Right lobe of liver (tissue), 6 donors: ENCODE measurements around the gene SAPCD1. TPM values are rescaled to one million over a fixed set of nuclear protein-coding genes. Genes with fewer than 3 reads are reported as not detected.

Source experiments
- ATAC-seq, 4 donors: fragments of 200-7000 bp; cut with Tn5 transposase; one replicate each; pipeline ENCODE4 v1.9.1; 2020; ENCODE audit warnings: mild to moderate bottlenecking in 4 of 4, moderate library complexity in 4 of 4
- DNase-seq, 3 donors: peaks; one replicate each; pipeline ENCODE4 v3.0.0-alpha.2; 2020
- H3K27ac ChIP-seq, 3 donors: fragments of 200-600 bp; one replicate each; pipeline ENCODE4 v1.8.0; 2022
- H3K27me3 ChIP-seq, 2 donors: fragments of 200-600 bp; one replicate each; pipeline ENCODE4 v1.8.0; 2022
- H3K36me3 ChIP-seq, 4 donors: fragments of 200-600 bp; sonication (generic) in 1 of 4; one replicate each; pipeline versions ENCODE4 v1.5.1 to v1.8.0; 2017 to 2022; ENCODE audit warnings: control low read depth in 1 of 4
- H3K4me1 ChIP-seq, 4 donors: fragments of 200-600 bp; sonication (generic) in 1 of 4; one replicate each; pipeline versions ENCODE4 v1.5.1 to v1.8.0; 2017 to 2022; ENCODE audit warnings: control low read depth in 1 of 4
- H3K4me3 ChIP-seq, 3 donors: fragments of 200-600 bp; one replicate each; pipeline ENCODE4 v1.8.0; 2022
- H3K9me3 ChIP-seq, 4 donors: fragments of 200-600 bp; sonication (generic) in 1 of 4; one replicate each; pipeline versions ENCODE4 v1.5.1 to v1.8.0; 2017 to 2022; ENCODE audit warnings: control low read depth in 1 of 4
- CTCF ChIP-seq, 4 donors: fragments of 200-600 bp in 3 of 4; fragments of 450-650 bp in 1 of 4; IDR thresholded peaks; one replicate each; pipeline versions ENCODE4 v1.5.1 to v1.8.0; 2016 to 2022; ENCODE audit warnings: antibody characterized with exemption in 4 of 4, mild to moderate bottlenecking in 2 of 4
- POLR2A ChIP-seq: fragments of 450-650 bp; IDR thresholded peaks from one replicate; pipeline ENCODE4 v1.6.1; 2017; ENCODE audit warnings: antibody characterized with exemption, mild to moderate bottlenecking
- WGBS: methylation state at CpG from one replicate; pipeline ENCODE4 v1.1.6; 2018; ENCODE audit warnings: low coverage, low lambda C conversion rate; ENCODE audit not compliant: insufficient coverage; ENCODE audit errors: missing lambda C conversion rate; 5-methylcytosine and 5-hydroxymethylcytosine counted together
- intact Hi-C, 2 donors: fragments of 100-400 bp; cut with DNase I; formaldehyde crosslinking; loops; one replicate each; pipeline versions ENCODE4 v1.11.2 to v1.14.1; 2022
- total RNA-seq, 6 experiments: library from RNA; depleted of rRNA in 2 of 6; stranded (reverse); fragments of >200 nt in 2 of 6; fragmentation: NEBNext Ultra II Directional in 3 of 6; extraction: Animal tissue kit (Norgen Biotek cat#: 25700) in 3 of 6; gene quantifications; one replicate each; pipeline versions ENCODE4 v1.1.0 to v1.2.4, GENCODE V29; 2016 to 2023
- donor health status: DM: no; HTN: yes; CAD: no.
- donor health status: DM: no; HTN: no; CAD: no.
- donor health status: DM: no; HTN: no; CAD: no.
- donor health status: DM: no; HTN: yes; CAD: no.
- donor health status: DM: no; HTN: yes; CAD: no.

Gene SAPCD1
- total RNA-seq, 6 experiments from 2014 or later, result 0.62 to 1.6 (median 0.90) TPM; not detected in 1

DNA sequence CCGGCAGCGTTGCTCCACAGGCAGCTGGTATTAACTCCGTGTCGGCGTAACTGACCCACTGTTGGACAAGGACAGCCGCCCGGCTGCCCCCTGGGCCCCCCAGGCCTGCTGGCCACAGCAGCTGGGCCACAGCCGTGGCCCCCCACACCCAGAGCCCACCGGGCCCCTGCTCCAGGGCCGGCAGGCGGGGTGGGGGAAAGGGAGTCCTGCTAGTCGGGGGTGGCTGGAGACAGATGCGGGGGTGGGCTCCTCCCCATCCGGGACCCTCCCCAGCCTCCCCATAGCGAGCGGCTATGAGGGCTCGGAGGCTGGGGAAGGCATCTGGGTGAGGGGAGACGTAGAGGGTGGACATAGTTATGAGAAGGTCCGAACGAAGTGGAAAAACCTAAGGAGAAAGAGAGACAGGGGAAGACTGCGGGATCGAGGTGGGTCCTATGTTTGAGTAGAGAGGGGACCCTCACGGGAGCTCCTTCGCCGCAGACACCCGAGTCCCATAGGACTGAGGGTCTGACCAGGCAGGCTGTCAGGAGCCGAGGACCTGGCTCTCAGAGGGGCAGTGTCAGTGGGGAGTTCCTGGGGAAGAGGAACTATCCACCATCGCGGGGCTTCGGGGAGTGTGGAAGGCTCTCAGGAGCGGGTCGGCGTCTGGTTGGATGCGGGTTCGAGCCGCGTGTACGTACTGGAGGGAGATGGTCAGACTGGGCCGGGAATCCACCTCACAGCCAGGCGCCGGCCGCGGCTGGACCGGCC, 32.6 kb downstream of the SAPCD1 start:
- Histone ChIP-seq H3K27ac (peak overlapping the region; percentile 92 to 99 (median 94)), H3K4me3 (peak overlapping the region; percentile 80 to 97 (median 90)), H3K9me3 (no peaks in the 10 kb centered on the region), H3K27me3 (no peaks in the 10 kb centered on the region), H3K4me1 (peaks cover 0 to 17% (median 4%) of the 10 kb centered on the region in 4 donors), H3K36me3 (no peaks in the 10 kb centered on the region)
- TF ChIP-seq CTCF (IDR thresholded peaks at IDR 0.05) (no peak), POLR2A (no peak)
- 3% methylated on average over 27 of the region's 44 CpGs for WGBS
- intact Hi-C loops, result no loop called here
- ATAC-seq (peak in 3 of 4 donors; percentile 2 to 8 (median 2)), DNase-seq (peak in 2 of 3 donors; percentile 44 to 52)

DNA sequence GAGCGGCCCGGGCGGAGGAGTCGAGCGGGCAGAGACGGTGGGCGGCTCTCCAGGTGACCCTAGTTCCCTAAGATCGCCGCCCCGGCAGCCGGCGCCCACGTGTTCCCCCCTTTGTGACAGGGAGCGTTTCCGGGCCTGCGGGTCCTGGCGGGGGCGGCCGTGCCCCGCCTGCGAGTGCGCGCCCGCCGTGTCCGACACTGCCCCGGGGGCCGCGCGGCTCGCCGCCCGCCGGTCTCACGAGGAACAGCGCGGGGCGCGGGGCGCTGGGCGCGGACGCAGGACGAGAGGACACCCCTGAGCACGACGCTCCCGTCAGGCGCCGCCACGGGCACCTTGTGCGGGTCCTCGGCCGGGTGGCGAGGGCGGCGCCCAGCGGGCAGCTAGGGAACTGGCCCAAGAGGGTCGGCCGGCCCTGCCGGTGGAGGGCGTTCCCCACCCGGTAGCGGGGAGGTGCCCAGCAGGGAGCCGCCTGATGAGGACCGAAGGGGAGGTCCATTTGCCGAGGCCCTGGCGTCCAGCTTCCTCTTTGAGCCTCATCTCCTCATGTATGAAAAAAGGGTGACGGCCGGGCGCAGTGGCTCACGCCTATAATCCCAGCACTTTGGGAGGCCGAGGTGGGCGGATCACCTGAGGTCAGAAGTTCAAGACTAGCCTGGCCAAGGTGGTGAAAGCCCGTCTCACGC, 33.3 kb downstream of the SAPCD1 start, which contains the start of gene VARS1:
Gene VARS1 (minus strand): TSS at position 137 of the 683 bp plus-strand sequence. CDS start 535 bp downstream, outside the sequence.
- TF ChIP-seq POLR2A (peak; percentile 79), CTCF (IDR thresholded peaks at IDR 0.05) (peak; percentile 82 to 96 (median 87))
- H3K4me3 ChIP-seq, result peak within 1 kb of the TSS; percentile 80 to 97 (median 90)
- intact Hi-C loops, result no loop called here
- peaks cover 0 to 16% (median 4%) of the 10 kb centered on the region in 4 donors for H3K4me1 ChIP-seq
- 0% methylated on average over 11 of the region's 75 CpGs for WGBS
- DNase-seq (peak; percentile 96 to 97 (median 96)), ATAC-seq (peak; percentile 96 to 98 (median 97))
- H3K36me3 ChIP-seq, result no peaks in the 10 kb centered on the region
- no peaks in the 10 kb centered on the region for H3K9me3 ChIP-seq
- peak within 1 kb of the TSS; percentile 92 to 99 (median 94) for H3K27ac ChIP-seq
- H3K27me3 ChIP-seq, result no peaks in the 10 kb centered on the region

DNA sequence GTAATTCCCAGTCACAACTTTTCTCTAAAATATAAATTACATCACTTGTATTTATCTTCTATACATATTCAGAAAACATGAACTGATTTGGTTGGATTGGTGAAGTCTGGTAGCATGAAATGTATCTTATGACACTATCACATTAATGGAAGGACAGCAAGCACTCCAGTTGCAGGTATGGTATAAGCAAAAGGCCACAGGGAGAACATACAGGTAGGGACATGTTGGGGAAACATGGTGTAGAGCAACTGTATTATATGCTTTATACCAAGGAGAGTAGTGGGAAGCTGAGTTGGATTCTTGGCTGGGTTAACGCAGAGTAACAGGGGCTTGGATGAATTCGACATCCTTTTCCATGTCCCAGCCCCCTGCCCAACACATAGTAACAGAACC, 34.5 kb downstream of the SAPCD1 start:
- DNase-seq, result no peak
- no peak overlapping the region for H3K4me3 ChIP-seq
- no peaks in the 10 kb centered on the region for H3K36me3 ChIP-seq
- intact Hi-C loops, result no loop called here
- WGBS, result 94% methylated on average over 2 of the region's 2 CpGs
- H3K27me3 ChIP-seq, result no peaks in the 10 kb centered on the region
- no peaks in the 10 kb centered on the region for H3K9me3 ChIP-seq
- no peak overlapping the region for H3K27ac ChIP-seq
- peaks cover 0 to 12% (median 4%) of the 10 kb centered on the region in 4 donors for H3K4me1 ChIP-seq
- TF ChIP-seq POLR2A (no peak), CTCF (IDR thresholded peaks at IDR 0.05) (no peak)
- ATAC-seq, result no peak

DNA sequence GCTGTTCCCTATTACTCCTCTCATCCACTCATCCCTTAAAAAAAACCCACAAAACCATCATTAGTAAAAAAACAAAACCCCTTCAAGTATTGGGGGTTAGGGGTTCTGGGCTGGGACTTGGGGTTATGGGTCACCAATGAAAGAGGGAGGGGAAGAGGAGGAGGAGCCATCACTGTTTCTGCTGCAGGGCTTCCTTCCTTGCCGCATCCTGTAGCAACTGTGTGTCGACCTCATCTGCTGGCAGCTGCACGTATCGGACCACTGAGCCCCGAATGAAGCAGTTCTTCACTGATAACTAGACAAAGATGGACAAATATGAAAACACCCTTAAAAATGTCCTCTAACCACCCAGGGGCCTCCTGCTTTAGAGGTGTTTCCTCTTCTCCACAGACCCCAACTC, 35.1 kb downstream of the SAPCD1 start:
- Histone ChIP-seq H3K9me3 (no peaks in the 10 kb centered on the region), H3K4me3 (no peak overlapping the region), H3K4me1 (peaks cover 0 to 12% (median 4%) of the 10 kb centered on the region in 4 donors), H3K36me3 (no peaks in the 10 kb centered on the region), H3K27ac (peak overlapping the region in 2 of 3 donors; percentile 4 to 33), H3K27me3 (no peaks in the 10 kb centered on the region)
- intact Hi-C loops, result no loop called here
- no peak for DNase-seq
- TF ChIP-seq CTCF (IDR thresholded peaks at IDR 0.05) (no peak), POLR2A (no peak)
- WGBS, result 71% methylated on average over 5 of the region's 5 CpGs
- no peak for ATAC-seq
